ENCODE data around the gene MAEA.
"Not testable (repeated sequence)": the region's sequence is repeated elsewhere in the genome, so short reads cannot be mapped to it uniquely, and the experiment has no call there.

DNA sequence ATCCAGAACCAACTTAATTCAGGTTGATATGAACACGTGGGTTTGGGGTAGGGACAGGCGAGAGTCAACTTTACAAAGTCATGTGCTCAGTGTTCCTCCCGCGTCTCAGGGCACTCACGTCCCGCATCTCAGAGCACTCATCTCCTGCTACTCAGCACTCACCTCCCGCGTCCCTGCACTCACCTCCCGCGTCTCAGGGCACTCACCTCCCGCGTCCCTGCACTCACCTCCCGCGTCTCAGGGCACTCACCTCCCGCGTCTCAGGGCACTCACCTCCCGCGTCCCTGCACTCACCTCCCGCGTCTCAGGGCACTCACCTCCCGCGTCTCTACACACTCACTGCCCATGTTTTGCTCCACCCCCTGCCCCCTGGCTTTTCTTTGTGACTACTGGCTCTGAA lies 82.9 kb downstream of the MAEA start:
- not testable (repeated sequence) for TF ChIP-seq SMC3 (conservative IDR thresholded peaks at IDR 0.05; ENCODE audit: insufficient read depth, low read depth, low read length); PRPF4 (IDR thresholded peaks at IDR 0.05; ENCODE audit: insufficient read depth, low read depth, low read length, poor library complexity, severe bottlenecking); EP300 (IDR thresholded peaks at IDR 0.05; ENCODE audit: low read length); RBM15 (IDR thresholded peaks at IDR 0.05; ENCODE audit: insufficient read depth, low read length); FOXK1 (CRISPR knock-in tag; IDR thresholded peaks at IDR 0.05; ENCODE audit: borderline replicate concordance); NR3C1 (CRISPR knock-in tag; IDR thresholded peaks at IDR 0.05); NONO (IDR thresholded peaks at IDR 0.05; ENCODE audit: low read depth in 2 of 2, low read length in 1 of 2); KLF13 (tag; IDR thresholded peaks at IDR 0.05; ENCODE audit: borderline replicate concordance, low read depth); TAF7 (tag; IDR thresholded peaks at IDR 0.05); SUPT5H (IDR thresholded peaks at IDR 0.05)
- TF ChIP-seq, protein P1, sequence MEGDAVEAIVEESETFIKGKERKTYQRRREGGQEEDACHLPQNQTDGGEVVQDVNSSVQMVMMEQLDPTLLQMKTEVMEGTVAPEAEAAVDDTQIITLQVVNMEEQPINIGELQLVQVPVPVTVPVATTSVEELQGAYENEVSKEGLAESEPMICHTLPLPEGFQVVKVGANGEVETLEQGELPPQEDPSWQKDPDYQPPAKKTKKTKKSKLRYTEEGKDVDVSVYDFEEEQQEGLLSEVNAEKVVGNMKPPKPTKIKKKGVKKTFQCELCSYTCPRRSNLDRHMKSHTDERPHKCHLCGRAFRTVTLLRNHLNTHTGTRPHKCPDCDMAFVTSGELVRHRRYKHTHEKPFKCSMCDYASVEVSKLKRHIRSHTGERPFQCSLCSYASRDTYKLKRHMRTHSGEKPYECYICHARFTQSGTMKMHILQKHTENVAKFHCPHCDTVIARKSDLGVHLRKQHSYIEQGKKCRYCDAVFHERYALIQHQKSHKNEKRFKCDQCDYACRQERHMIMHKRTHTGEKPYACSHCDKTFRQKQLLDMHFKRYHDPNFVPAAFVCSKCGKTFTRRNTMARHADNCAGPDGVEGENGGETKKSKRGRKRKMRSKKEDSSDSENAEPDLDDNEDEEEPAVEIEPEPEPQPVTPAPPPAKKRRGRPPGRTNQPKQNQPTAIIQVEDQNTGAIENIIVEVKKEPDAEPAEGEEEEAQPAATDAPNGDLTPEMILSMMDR (IDR thresholded peaks at IDR 0.05 in 2 of 3, conservative IDR thresholded peaks at IDR 0.05 in 1 of 3; ENCODE audit: insufficient read depth in 2 of 3, low read depth in 1 of 3, low read length in 3 of 3): not testable (repeated sequence)
- TF ChIP-seq, protein P2, sequence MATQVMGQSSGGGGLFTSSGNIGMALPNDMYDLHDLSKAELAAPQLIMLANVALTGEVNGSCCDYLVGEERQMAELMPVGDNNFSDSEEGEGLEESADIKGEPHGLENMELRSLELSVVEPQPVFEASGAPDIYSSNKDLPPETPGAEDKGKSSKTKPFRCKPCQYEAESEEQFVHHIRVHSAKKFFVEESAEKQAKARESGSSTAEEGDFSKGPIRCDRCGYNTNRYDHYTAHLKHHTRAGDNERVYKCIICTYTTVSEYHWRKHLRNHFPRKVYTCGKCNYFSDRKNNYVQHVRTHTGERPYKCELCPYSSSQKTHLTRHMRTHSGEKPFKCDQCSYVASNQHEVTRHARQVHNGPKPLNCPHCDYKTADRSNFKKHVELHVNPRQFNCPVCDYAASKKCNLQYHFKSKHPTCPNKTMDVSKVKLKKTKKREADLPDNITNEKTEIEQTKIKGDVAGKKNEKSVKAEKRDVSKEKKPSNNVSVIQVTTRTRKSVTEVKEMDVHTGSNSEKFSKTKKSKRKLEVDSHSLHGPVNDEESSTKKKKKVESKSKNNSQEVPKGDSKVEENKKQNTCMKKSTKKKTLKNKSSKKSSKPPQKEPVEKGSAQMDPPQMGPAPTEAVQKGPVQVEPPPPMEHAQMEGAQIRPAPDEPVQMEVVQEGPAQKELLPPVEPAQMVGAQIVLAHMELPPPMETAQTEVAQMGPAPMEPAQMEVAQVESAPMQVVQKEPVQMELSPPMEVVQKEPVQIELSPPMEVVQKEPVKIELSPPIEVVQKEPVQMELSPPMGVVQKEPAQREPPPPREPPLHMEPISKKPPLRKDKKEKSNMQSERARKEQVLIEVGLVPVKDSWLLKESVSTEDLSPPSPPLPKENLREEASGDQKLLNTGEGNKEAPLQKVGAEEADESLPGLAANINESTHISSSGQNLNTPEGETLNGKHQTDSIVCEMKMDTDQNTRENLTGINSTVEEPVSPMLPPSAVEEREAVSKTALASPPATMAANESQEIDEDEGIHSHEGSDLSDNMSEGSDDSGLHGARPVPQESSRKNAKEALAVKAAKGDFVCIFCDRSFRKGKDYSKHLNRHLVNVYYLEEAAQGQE (IDR thresholded peaks at IDR 0.05; ENCODE audit: borderline replicate concordance): not testable (repeated sequence)
- TF ChIP-seq, protein P2 (CRISPR knock-in tag; IDR thresholded peaks at IDR 0.05; ENCODE audit: low read depth): not testable (repeated sequence)
